ENCODE data around the gene GMDS.

DNA sequence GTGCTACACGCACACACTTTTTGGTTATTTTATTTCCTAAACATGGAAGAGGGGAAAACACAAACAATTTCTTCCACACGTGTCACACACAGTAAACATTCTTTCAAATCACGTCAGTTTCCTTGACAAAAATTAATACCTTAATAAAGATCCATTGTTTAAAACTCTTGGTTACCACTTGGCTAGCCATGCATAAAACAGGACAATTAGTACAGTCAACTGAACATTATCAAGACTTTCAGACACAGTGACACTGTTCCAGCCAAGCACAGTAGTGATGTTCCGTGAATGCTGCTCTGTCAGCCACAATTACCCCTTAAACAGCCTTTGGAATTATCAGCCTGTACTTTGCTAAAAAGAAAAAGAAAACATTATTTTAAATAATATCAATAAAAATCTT, 50.8 kb downstream of the GMDS start:
- TF ChIP-seq EZH2 (IDR thresholded peaks at IDR 0.05; ENCODE audit: insufficient read depth, poor library complexity, severe bottlenecking) (no peak), EZH2phosphoT487 (IDR thresholded peaks at IDR 0.05; ENCODE audit: insufficient read depth, low read depth) (no peak)
